A549 (cell line): ENCODE data around the gene CCN5. TPM values are rescaled to one million over a fixed set of nuclear protein-coding genes. Genes with fewer than 3 reads are reported as not detected.

Experiments
- ATAC-seq, 2 experiments: fragments of 200-7000 bp in 1 of 2; fragments of >200 bp in 1 of 2; cut with Nextera tagmentation in 1 of 2; cut with Tn5 transposase in 1 of 2; 3 replicates each; pipeline versions ENCODE4 v1.8.0 to v1.9.1; 2018 to 2020; ENCODE audit warnings: mild to moderate bottlenecking in 1 of 2, moderate library complexity in 1 of 2
- CTCF ChIA-PET: fragments of 300-600 bp; sonication (Branson Sonifier 250); formaldehyde crosslinking; extraction: SDS; loops from one replicate; lab custom pipeline; 2021; ENCODE audit warnings: antibody characterized with exemption, inconsistent platforms; lab: Yijun Ruan, JAX
- POLR2A ChIA-PET: fragments of 350-600 bp; formaldehyde crosslinking; extraction: SDS; loops from one replicate; lab custom pipeline; 2021; ENCODE audit warnings: antibody characterized with exemption, inconsistent platforms; lab: Yijun Ruan, JAX
- DNase-seq, 2 experiments: peaks; one replicate each; pipeline versions ENCODE4 v3.0.0 to v3.0.0-alpha.2; 2011 to 2016; ENCODE audit warnings: low read depth in 1 of 2, low spot score in 1 of 2
- FAIRE-seq: peaks from 2 replicates; lab custom pipeline; 2011; peaks lifted over from hg19 to GRCh38; lab: Jason Lieb, UNC
- H3K27ac ChIP-seq, 2 experiments: fragments of >200 bp; sonication (Bioruptor Twin); formaldehyde crosslinking; 3 replicates each; pipeline ENCODE4 v1.5.1; 2016 to 2017
- H3K4me1 ChIP-seq: fragments of >200 bp; sonication (Bioruptor Twin); formaldehyde crosslinking; 3 replicates; pipeline ENCODE4 v1.6.1; 2016
- H3K4me2 ChIP-seq: fragments of >200 bp; sonication (Bioruptor Twin); formaldehyde crosslinking; 3 replicates; pipeline ENCODE4 v1.6.1; 2016
- H3K4me3 ChIP-seq: fragments of >200 bp; sonication (Bioruptor Twin); formaldehyde crosslinking; 3 replicates; pipeline ENCODE4 v1.5.1; 2016
- H3K9me3 ChIP-seq: fragments of >200 bp; sonication (Bioruptor Twin); formaldehyde crosslinking; 3 replicates; pipeline ENCODE4 v1.6.1; 2016
- EHF ChIP-seq: fragments of 250-450 bp; sonication (Bioruptor Pico); IDR thresholded peaks from 2 replicates; pipeline ENCODE4 v1.5.0; 2020; ENCODE audit warnings: mild to moderate bottlenecking
- FOSB ChIP-seq: fragments of 250-450 bp; sonication (Bioruptor Pico); IDR thresholded peaks from 2 replicates; pipeline ENCODE4 v1.5.0; 2020; ENCODE audit warnings: mild to moderate bottlenecking, moderate library complexity
- FOSL2 ChIP-seq, 2 experiments: fragments of 450-650 bp in 1 of 2; fragments of >200 bp in 1 of 2; sonication (Bioruptor Twin) in 1 of 2; formaldehyde crosslinking; IDR thresholded peaks; 2 replicates each; pipeline versions ENCODE4 v1.5.0 to v1.6.1; 2016 to 2020; ENCODE audit warnings: mild to moderate bottlenecking in 1 of 2, moderate library complexity in 1 of 2
- GATA3 ChIP-seq: IDR thresholded peaks from 2 replicates; pipeline ENCODE4 v1.6.1; 2012; ENCODE audit warnings: borderline replicate concordance
- KDM1A ChIP-seq: fragments of 200-600 bp; sonication (generic); IDR thresholded peaks from 2 replicates; pipeline ENCODE4 v1.6.1; 2016; ENCODE audit warnings: low read depth, mild to moderate bottlenecking
- KDM5A ChIP-seq: fragments of 200-600 bp; sonication (generic); IDR thresholded peaks from 2 replicates; pipeline ENCODE4 v1.6.1; 2016; ENCODE audit warnings: antibody characterized with exemption, mild to moderate bottlenecking
- MAFK ChIP-seq: fragments of 450-650 bp; IDR thresholded peaks from 2 replicates; pipeline ENCODE4 v1.6.1; 2014; ENCODE audit not compliant: partially characterized antibody
- PHF8 ChIP-seq: fragments of 200-600 bp; sonication (generic); IDR thresholded peaks from 2 replicates; pipeline ENCODE4 v1.6.1; 2016; ENCODE audit warnings: low read depth, mild to moderate bottlenecking, antibody characterized with exemption, moderate library complexity, borderline replicate concordance
- POLR2AphosphoS2 ChIP-seq: conservative IDR thresholded peaks from 2 replicates; pipeline ENCODE4 v1.6.1; 2012; ENCODE audit warnings: low read length, improper control_type of control experiment, inconsistent platforms
- RAD21 ChIP-seq, 2 experiments: fragments of >200 bp in 1 of 2; sonication (Bioruptor Twin) in 1 of 2; formaldehyde crosslinking in 1 of 2; IDR thresholded peaks in 1 of 2; conservative IDR thresholded peaks in 1 of 2; 2 replicates in 1 of 2; 3 replicates in 1 of 2; pipeline ENCODE4 v1.6.1; 2012 to 2018; ENCODE audit warnings: inconsistent platforms in 1 of 2
- SMC3 ChIP-seq: fragments of >200 bp; sonication (Bioruptor Twin); formaldehyde crosslinking; IDR thresholded peaks from 3 replicates; pipeline ENCODE4 v1.6.1; 2018; ENCODE audit warnings: inconsistent platforms
- TFCP2L1 ChIP-seq: fragments of 250-450 bp; sonication (Bioruptor Pico); IDR thresholded peaks from 2 replicates; pipeline ENCODE4 v1.5.0; 2021; ENCODE audit warnings: mild to moderate bottlenecking
- ZFP36 ChIP-seq: fragments of 450-650 bp; IDR thresholded peaks from 2 replicates; pipeline ENCODE4 v1.6.1; 2014; ENCODE audit warnings: borderline replicate concordance; ENCODE audit not compliant: partially characterized antibody
- WGBS: methylation state at CpG from one replicate; pipeline ENCODE4 v1.1.6; 2017; ENCODE audit errors: missing lambda C conversion rate; 5-methylcytosine and 5-hydroxymethylcytosine counted together
- polyA plus RNA-seq, 4 experiments: library from polyadenylated mRNA; depleted of rRNA in 3 of 4; stranded (reverse); fragments of >200 nt; fragmentation: RNase III in 1 of 4; extraction: RNeasy Plus Mini Kit Qiagen cat#74134 plus additional on column Dnase treatment in 1 of 4; gene quantifications; 2 replicates in 3 of 4; 3 replicates in 1 of 4; pipeline ENCODE4 v1.2.3, GENCODE V29; 2011 to 2017
- TF ChIP-seq, protein P1 (sequence below): fragments of 450-650 bp; IDR thresholded peaks from 2 replicates; pipeline ENCODE4 v1.6.1; 2014; ENCODE audit warnings: antibody characterized with exemption
- TF ChIP-seq, protein P2 (sequence below): fragments of 200-600 bp; sonication (generic); IDR thresholded peaks from 2 replicates; pipeline ENCODE4 v1.6.1; 2016; ENCODE audit warnings: antibody characterized with exemption, mild to moderate bottlenecking, moderate library complexity
- TF ChIP-seq, protein P3 (sequence below): IDR thresholded peaks from 2 replicates; pipeline ENCODE4 v1.6.1; 2012; ENCODE audit warnings: low read depth, borderline replicate concordance
- TF ChIP-seq, protein P4 (sequence below): IDR thresholded peaks from 2 replicates; pipeline ENCODE4 v1.6.1; 2012
- TF ChIP-seq, protein P5 (sequence below): fragments of >200 bp; sonication (Bioruptor Twin); formaldehyde crosslinking; IDR thresholded peaks from 3 replicates; pipeline ENCODE4 v1.5.1; 2016

CCN5 gene
- polyA plus RNA-seq, 2 of the 4 experiments (the other 2 are of a cell fraction) = 9.9 to 11.1 TPM

DNA sequence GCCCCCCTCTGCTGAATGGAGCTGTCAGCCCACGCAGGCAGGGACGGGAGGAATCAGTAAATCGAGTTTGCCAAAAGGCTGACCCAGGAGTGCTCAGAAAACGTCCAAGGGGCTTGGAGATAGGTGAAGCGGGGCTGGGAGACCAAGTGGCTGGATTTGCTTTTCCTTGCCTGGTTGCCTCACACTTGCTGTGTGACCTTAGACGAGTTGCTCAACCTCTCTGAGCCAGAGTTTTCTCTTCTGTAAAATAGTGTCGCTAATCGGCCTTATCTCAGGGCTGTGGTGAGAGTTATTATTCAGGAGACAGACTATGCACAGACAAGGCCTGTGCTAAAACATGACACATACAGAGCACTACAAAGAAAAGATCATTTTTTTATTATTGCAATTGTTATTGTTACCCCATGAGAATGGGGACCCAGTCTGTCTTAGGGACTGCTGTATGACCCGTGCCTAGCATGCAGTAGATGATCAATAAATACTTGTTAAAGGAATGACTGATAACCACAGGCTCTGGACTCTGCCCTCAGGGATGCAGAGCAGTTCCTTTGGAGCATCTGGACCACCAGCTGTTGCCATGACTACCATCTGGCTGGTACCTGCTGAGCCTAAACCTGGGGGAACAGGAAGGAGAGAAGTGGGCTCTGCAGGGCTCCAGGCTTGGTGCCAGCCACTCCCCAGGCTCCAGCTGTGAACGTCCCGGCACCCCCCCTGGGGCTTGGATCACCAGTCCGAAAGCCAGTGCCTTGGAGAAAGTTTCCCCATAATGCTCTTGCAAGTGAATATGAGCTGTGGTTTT, 31.4 kb downstream of the CCN5 start:
- ChIA-PET POLR2A (interaction anchor here (1.4 kb wide), 1 partner anchor 17 kb away, joined by 4 read pairs; no protein-coding TSS in a partner anchor), CTCF (interaction anchor here (0.6 to 5.7 kb wide), 39 partner anchors 8 to 348 kb away, joined by 3 to 96 read pairs (median 6); no protein-coding TSS in a partner anchor)
- WGBS = 58% methylated on average over 12 of the region's 12 CpGs
- H3K4me3 ChIP-seq = peak overlapping the region; percentile 48
- no peak for ATAC-seq
- H3K4me2 ChIP-seq = peak overlapping the region; percentile 94
- peaks cover 36% of the 10 kb centered on the region for H3K4me1 ChIP-seq
- peak overlapping the region; percentile 75 to 94 for H3K27ac ChIP-seq
- H3K9me3 ChIP-seq = no peaks in the 10 kb centered on the region
- DNase-seq = no peak
- FAIRE-seq = no peak
- peak; percentile 90 for TF ChIP-seq ZFP36
- TF ChIP-seq, protein P1, sequence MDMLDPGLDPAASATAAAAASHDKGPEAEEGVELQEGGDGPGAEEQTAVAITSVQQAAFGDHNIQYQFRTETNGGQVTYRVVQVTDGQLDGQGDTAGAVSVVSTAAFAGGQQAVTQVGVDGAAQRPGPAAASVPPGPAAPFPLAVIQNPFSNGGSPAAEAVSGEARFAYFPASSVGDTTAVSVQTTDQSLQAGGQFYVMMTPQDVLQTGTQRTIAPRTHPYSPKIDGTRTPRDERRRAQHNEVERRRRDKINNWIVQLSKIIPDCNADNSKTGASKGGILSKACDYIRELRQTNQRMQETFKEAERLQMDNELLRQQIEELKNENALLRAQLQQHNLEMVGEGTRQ = no peak
- no peak for TF ChIP-seq FOSB (CRISPR knock-in tag)
- TF ChIP-seq, protein P2, sequence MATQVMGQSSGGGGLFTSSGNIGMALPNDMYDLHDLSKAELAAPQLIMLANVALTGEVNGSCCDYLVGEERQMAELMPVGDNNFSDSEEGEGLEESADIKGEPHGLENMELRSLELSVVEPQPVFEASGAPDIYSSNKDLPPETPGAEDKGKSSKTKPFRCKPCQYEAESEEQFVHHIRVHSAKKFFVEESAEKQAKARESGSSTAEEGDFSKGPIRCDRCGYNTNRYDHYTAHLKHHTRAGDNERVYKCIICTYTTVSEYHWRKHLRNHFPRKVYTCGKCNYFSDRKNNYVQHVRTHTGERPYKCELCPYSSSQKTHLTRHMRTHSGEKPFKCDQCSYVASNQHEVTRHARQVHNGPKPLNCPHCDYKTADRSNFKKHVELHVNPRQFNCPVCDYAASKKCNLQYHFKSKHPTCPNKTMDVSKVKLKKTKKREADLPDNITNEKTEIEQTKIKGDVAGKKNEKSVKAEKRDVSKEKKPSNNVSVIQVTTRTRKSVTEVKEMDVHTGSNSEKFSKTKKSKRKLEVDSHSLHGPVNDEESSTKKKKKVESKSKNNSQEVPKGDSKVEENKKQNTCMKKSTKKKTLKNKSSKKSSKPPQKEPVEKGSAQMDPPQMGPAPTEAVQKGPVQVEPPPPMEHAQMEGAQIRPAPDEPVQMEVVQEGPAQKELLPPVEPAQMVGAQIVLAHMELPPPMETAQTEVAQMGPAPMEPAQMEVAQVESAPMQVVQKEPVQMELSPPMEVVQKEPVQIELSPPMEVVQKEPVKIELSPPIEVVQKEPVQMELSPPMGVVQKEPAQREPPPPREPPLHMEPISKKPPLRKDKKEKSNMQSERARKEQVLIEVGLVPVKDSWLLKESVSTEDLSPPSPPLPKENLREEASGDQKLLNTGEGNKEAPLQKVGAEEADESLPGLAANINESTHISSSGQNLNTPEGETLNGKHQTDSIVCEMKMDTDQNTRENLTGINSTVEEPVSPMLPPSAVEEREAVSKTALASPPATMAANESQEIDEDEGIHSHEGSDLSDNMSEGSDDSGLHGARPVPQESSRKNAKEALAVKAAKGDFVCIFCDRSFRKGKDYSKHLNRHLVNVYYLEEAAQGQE = no peak
- TF ChIP-seq KDM1A = peak; percentile 72
- TF ChIP-seq EHF (CRISPR knock-in tag) = no peak
- TF ChIP-seq FOSL2 (IDR thresholded peaks at IDR 0.05) = no peak
- TF ChIP-seq FOSL2 (CRISPR knock-in tag; IDR thresholded peaks at IDR 0.05) = no peak
- TF ChIP-seq, protein P3, sequence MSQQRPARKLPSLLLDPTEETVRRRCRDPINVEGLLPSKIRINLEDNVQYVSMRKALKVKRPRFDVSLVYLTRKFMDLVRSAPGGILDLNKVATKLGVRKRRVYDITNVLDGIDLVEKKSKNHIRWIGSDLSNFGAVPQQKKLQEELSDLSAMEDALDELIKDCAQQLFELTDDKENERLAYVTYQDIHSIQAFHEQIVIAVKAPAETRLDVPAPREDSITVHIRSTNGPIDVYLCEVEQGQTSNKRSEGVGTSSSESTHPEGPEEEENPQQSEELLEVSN = no peak
- no peak for TF ChIP-seq PHF8

DNA sequence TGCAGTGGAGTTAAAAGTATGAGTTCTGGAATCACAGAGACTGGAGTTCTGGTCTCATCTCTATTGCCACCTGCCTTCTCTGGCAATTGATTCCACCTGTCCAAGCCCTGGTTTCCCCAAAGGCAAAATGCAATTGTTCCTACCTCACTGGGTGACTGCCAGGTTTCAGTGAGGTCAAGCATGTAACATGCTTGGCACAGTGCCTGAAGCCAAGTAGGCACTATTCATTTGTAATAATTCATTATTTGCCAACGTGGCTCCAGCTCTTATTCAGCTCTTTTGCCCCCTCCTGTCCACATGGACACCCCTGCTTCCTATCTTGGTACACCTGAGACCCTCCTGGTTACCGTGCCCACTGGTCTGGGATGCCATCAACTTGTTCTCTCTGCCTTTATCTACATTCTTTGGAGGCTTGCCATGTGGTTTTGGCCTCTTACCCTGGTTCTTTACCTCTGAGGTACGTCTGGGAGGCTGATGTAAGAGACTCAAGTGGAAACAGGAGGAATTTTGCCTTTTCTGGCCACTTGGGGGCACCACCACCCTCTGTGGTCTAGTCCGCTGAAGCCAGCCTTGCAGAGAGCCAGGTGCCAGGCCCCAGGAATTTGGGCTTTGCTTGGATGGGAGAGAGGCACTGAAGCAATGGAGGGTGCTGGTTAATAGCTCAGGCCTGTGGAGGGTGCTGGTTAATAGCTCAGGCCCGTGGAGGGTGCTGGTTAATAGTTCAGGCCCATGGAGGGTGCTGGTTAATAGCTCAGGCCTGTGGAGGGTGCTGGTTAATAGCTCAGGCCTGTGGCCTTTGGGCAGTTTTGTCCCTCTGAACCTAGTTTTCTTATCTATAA, 32.2 kb downstream of the CCN5 start:
- peak; percentile 80 to 86 for DNase-seq
- Histone ChIP-seq H3K4me2 (peak overlapping the region; percentile 94), H3K27ac (peak overlapping the region; percentile 62 to 94), H3K9me3 (no peaks in the 10 kb centered on the region), H3K4me3 (no peak overlapping the region), H3K4me1 (peaks cover 36% of the 10 kb centered on the region)
- ATAC-seq = peak; percentile 65 to 85
- TF ChIP-seq, protein P4, sequence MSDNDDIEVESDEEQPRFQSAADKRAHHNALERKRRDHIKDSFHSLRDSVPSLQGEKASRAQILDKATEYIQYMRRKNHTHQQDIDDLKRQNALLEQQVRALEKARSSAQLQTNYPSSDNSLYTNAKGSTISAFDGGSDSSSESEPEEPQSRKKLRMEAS = 0 out of 2 replicates have a peak, but pooled peaks have one; percentile 17
- TF ChIP-seq TFCP2L1 (no peak), SMC3 (peak; percentile 79), RAD21 (conservative IDR thresholded peaks at IDR 0.05 in 1 of 2, IDR thresholded peaks at IDR 0.05 in 1 of 2) (peak; percentile 68 to 77), MAFK (peak; percentile 26), KDM5A (no peak), GATA3 (no peak), POLR2AphosphoS2 (no peak)
- TF ChIP-seq, protein P5, sequence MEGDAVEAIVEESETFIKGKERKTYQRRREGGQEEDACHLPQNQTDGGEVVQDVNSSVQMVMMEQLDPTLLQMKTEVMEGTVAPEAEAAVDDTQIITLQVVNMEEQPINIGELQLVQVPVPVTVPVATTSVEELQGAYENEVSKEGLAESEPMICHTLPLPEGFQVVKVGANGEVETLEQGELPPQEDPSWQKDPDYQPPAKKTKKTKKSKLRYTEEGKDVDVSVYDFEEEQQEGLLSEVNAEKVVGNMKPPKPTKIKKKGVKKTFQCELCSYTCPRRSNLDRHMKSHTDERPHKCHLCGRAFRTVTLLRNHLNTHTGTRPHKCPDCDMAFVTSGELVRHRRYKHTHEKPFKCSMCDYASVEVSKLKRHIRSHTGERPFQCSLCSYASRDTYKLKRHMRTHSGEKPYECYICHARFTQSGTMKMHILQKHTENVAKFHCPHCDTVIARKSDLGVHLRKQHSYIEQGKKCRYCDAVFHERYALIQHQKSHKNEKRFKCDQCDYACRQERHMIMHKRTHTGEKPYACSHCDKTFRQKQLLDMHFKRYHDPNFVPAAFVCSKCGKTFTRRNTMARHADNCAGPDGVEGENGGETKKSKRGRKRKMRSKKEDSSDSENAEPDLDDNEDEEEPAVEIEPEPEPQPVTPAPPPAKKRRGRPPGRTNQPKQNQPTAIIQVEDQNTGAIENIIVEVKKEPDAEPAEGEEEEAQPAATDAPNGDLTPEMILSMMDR = peak; percentile 82
- no peak for FAIRE-seq
- POLR2A ChIA-PET = interaction anchor here (0.8 to 1.4 kb wide), 2 partner anchors 18 to 138 kb away, joined by 3 to 4 read pairs; partner anchors contain the start of gene YWHAB
- WGBS = 8% methylated on average over 5 of the region's 5 CpGs
- CTCF ChIA-PET = interaction anchor here (0.5 to 5.7 kb wide), 58 partner anchors 9 to 348 kb away, joined by 3 to 96 read pairs (median 5); partner anchors contain the start of gene RIMS4
